Mucosa of stomach (tissue), 1 donor: ENCODE data around the gene DDX54.

Experiments used
- H3K27me3 ChIP-seq: one replicate; pipeline ENCODE4 v1.7.0; 2013; ENCODE audit warnings: mild to moderate bottlenecking, low read length; ENCODE audit not compliant: control insufficient read depth, insufficient read depth
- H3K36me3 ChIP-seq: one replicate; pipeline ENCODE4 v1.7.0; 2013; ENCODE audit warnings: low read length; ENCODE audit not compliant: control insufficient read depth, insufficient read depth
- H3K4me1 ChIP-seq: one replicate; pipeline ENCODE4 v1.7.0; 2013; ENCODE audit warnings: mild to moderate bottlenecking, low read length; ENCODE audit not compliant: control insufficient read depth, insufficient read depth
- H3K4me3 ChIP-seq: one replicate; pipeline ENCODE4 v1.7.0; 2013; ENCODE audit warnings: low read length
- H3K9ac ChIP-seq: one replicate; pipeline ENCODE4 v1.7.0; 2013; ENCODE audit warnings: mild to moderate bottlenecking, low read length, moderate library complexity
- H3K9me3 ChIP-seq: one replicate; pipeline ENCODE4 v1.7.0; 2013; ENCODE audit warnings: mild to moderate bottlenecking, low read length, moderate library complexity; ENCODE audit not compliant: control insufficient read depth
- donor health status: Pancreatic carcinoma.

DDX54 gene

GRCh38 chr12:113112043-113112899, 73.0 kb downstream of the DDX54 start:
- H3K36me3 ChIP-seq: peaks cover 25% of the 10 kb centered on the region
- H3K9ac ChIP-seq: no peak overlapping the region
- H3K27me3 ChIP-seq: no peaks in the 10 kb centered on the region
- H3K4me1 ChIP-seq: no peaks in the 10 kb centered on the region
- H3K9me3 ChIP-seq: no peaks in the 10 kb centered on the region
- H3K4me3 ChIP-seq: no peak overlapping the region

- Histone ChIP-seq H3K9ac (no peak overlapping the region), H3K9me3 (no peaks in the 10 kb centered on the region), H3K4me1 (no peaks in the 10 kb centered on the region), H3K36me3 (peaks cover 25% of the 10 kb centered on the region), H3K4me3 (no peak overlapping the region), H3K27me3 (no peaks in the 10 kb centered on the region)
Measured at GRCh38 chr12:113111247-113111646, 74.0 kb downstream of the DDX54 start.

- H3K4me1 ChIP-seq: no peaks in the 10 kb centered on the region
- H3K9ac ChIP-seq: no peak overlapping the region
- no peak overlapping the region for H3K4me3 ChIP-seq
- peaks cover 16% of the 10 kb centered on the region for H3K36me3 ChIP-seq
- H3K9me3 ChIP-seq: no peaks in the 10 kb centered on the region
- H3K27me3 ChIP-seq: no peaks in the 10 kb centered on the region
Measured at GRCh38 chr12:113109872-113110599, 75.2 kb downstream of the DDX54 start.

GRCh38 chr12:113109360-113109759, 75.9 kb downstream of the DDX54 start:
- Histone ChIP-seq H3K27me3 (no peaks in the 10 kb centered on the region), H3K4me1 (no peaks in the 10 kb centered on the region)

GRCh38 chr12:113108308-113108707, 77.0 kb downstream of the DDX54 start:
- Histone ChIP-seq H3K9me3 (no peaks in the 10 kb centered on the region), H3K27me3 (no peaks in the 10 kb centered on the region), H3K4me1 (no peaks in the 10 kb centered on the region), H3K36me3 (peaks cover 10% of the 10 kb centered on the region), H3K4me3 (no peak overlapping the region), H3K9ac (no peak overlapping the region)

More at GRCh38 chr12:113109360-113109759, 75.9 kb downstream of the DDX54 start:
- Histone ChIP-seq H3K4me3 (no peak overlapping the region), H3K9ac (no peak overlapping the region), H3K9me3 (no peaks in the 10 kb centered on the region), H3K36me3 (peaks cover 14% of the 10 kb centered on the region)
